Mammary epithelial cell (primary cell): ENCODE data around the gene ATXN1L.
"Not testable (repeated sequence)": the region's sequence is repeated elsewhere in the genome, so short reads cannot be mapped to it uniquely, and the experiment has no call there.

Source experiments
- CTCF ChIP-seq, 2 donors: IDR thresholded peaks in 1 of 2; conservative IDR thresholded peaks in 1 of 2; 2 replicates each; pipeline ENCODE4 v1.5.1; 2011 to 2012; ENCODE audit warnings: inconsistent platforms in 2 of 2, low read length in 2 of 2, mild to moderate bottlenecking in 2 of 2, control low read depth in 1 of 2, low read depth in 1 of 2; ENCODE audit not compliant: insufficient read depth in 1 of 2; ENCODE audit errors: extremely low read depth in 1 of 2
- EZH2 ChIP-seq: IDR thresholded peaks from 2 replicates; pipeline ENCODE4 v1.6.1; 2012; ENCODE audit warnings: low read length, inconsistent platforms, borderline replicate concordance

GRCh38 chr16:71810155-71810530 is 35.6 kb upstream of the ATXN1L start:
- not testable (repeated sequence) for TF ChIP-seq CTCF (conservative IDR thresholded peaks at IDR 0.05 in 1 of 2, IDR thresholded peaks at IDR 0.05 in 1 of 2; ENCODE audit: extremely low read depth in 1 of 2, insufficient read depth in 1 of 2, low read depth in 1 of 2, low read length in 2 of 2); EZH2
